ENCODE results near the gene GABRR1. TPM values are rescaled to one million over a fixed set of nuclear protein-coding genes. Genes with fewer than 3 reads are reported as not detected.

Gene GABRR1
- total and polyA plus RNA-seq, 9 donors: 0.07 TPM; not detected in 8

- WGBS, 3 donors: 76 to 83% (median 81%) methylated on average over 3 of the region's 3 CpGs
- Histone ChIP-seq H3K4me1 (ENCODE audit: insufficient read depth) (no peaks in the 10 kb centered on the region), H3K27ac (no peak overlapping the region), H3K9me3 (no peaks in the 10 kb centered on the region), H3K4me3 (no peak overlapping the region), H3K36me3 (no peaks in the 10 kb centered on the region), H3K27me3 (no peaks in the 10 kb centered on the region)
- intact Hi-C loops (cut with DNase I): no loop called here
- TF ChIP-seq CTCF (IDR thresholded peaks at IDR 0.05): no peak
- no peak for TF ChIP-seq EP300 (IDR thresholded peaks at IDR 0.05)
- TF ChIP-seq POLR2A (IDR thresholded peaks at IDR 0.05): no peak
- no peak for DNase-seq
These were observed 41.8 kb upstream of the GABRR1 start for GRCh38 chr6:89258912-89259311.

- intact Hi-C loops (cut with DNase I): no loop called here
- no peaks in the 10 kb centered on the region for H3K27me3 ChIP-seq
- 69 to 90% (median 82%) methylated on average over 4 of the region's 4 CpGs for WGBS, 3 donors
- no peak overlapping the region for H3K4me3 ChIP-seq
- no peaks in the 10 kb centered on the region for H3K9me3 ChIP-seq
- TF ChIP-seq POLR2A (IDR thresholded peaks at IDR 0.05) (no peak), CTCF (IDR thresholded peaks at IDR 0.05) (no peak), EP300 (IDR thresholded peaks at IDR 0.05) (no peak)
- no peak overlapping the region for H3K27ac ChIP-seq
- H3K36me3 ChIP-seq: no peaks in the 10 kb centered on the region
- H3K4me1 ChIP-seq (ENCODE audit: insufficient read depth): no peaks in the 10 kb centered on the region
- no peak for DNase-seq
These were observed 40.6 kb upstream of the GABRR1 start for GRCh38 chr6:89257781-89258180.

GRCh38 chr6:89257346-89257745 is 40.2 kb upstream of the GABRR1 start:
- Histone ChIP-seq H3K4me1 (ENCODE audit: insufficient read depth) (no peaks in the 10 kb centered on the region), H3K36me3 (no peaks in the 10 kb centered on the region), H3K27me3 (no peaks in the 10 kb centered on the region), H3K9me3 (no peaks in the 10 kb centered on the region), H3K4me3 (no peak overlapping the region), H3K27ac (no peak overlapping the region)
- no peak for DNase-seq
- 90 to 95% (median 93%) methylated on average over 6 of the region's 6 CpGs for WGBS, 3 donors
- intact Hi-C loops (cut with DNase I): no loop called here
- TF ChIP-seq CTCF (IDR thresholded peaks at IDR 0.05) (no peak), POLR2A (IDR thresholded peaks at IDR 0.05) (no peak), EP300 (IDR thresholded peaks at IDR 0.05) (no peak)

GRCh38 chr6:89255417-89255816 is 38.3 kb upstream of the GABRR1 start:
- Histone ChIP-seq H3K36me3 (no peaks in the 10 kb centered on the region), H3K27me3 (no peaks in the 10 kb centered on the region), H3K27ac (no peak overlapping the region), H3K9me3 (no peaks in the 10 kb centered on the region), H3K4me3 (no peak overlapping the region), H3K4me1 (ENCODE audit: insufficient read depth) (no peaks in the 10 kb centered on the region)
- WGBS, 3 donors: 92 to 96% (median 92%) methylated on average over 4 of the region's 4 CpGs
- no peak for DNase-seq
- TF ChIP-seq POLR2A (IDR thresholded peaks at IDR 0.05): no peak
- no peak for TF ChIP-seq EP300 (IDR thresholded peaks at IDR 0.05)
- no peak for TF ChIP-seq CTCF (IDR thresholded peaks at IDR 0.05)
- intact Hi-C loops (cut with DNase I): no loop called here

GRCh38 chr6:89254569-89254968 is 37.4 kb upstream of the GABRR1 start:
- Histone ChIP-seq H3K4me1 (ENCODE audit: insufficient read depth) (no peaks in the 10 kb centered on the region), H3K27me3 (no peaks in the 10 kb centered on the region), H3K36me3 (no peaks in the 10 kb centered on the region), H3K4me3 (no peak overlapping the region), H3K27ac (no peak overlapping the region), H3K9me3 (no peaks in the 10 kb centered on the region)
- TF ChIP-seq EP300 (IDR thresholded peaks at IDR 0.05) (no peak), POLR2A (IDR thresholded peaks at IDR 0.05) (no peak)
- no peak for DNase-seq
- intact Hi-C loops (cut with DNase I): no loop called here

Data from ovary (tissue), 9 donors.